ENCODE results near the gene MLEC. TPM values are rescaled to one million over a fixed set of nuclear protein-coding genes. Genes with fewer than 3 reads are reported as not detected.

Gene MLEC
- total RNA-seq, 1 donor from 2014 or later, result 129 TPM

GRCh38 chr12:120751389-120751788 lies 64.4 kb downstream of the MLEC start:
- no peak for TF ChIP-seq CTCF (IDR thresholded peaks at IDR 0.05)
- Mint-ChIP-seq H3K9me3 (ENCODE audit: unreplicated experiment) (peaks cover 5% of the 10 kb centered on the region), H3K27ac (ENCODE audit: unreplicated experiment) (no peak overlapping the region), H3K27me3 (ENCODE audit: unreplicated experiment) (no peaks in the 10 kb centered on the region), H3K4me1 (ENCODE audit: unreplicated experiment) (no peaks in the 10 kb centered on the region), H3K4me3 (ENCODE audit: unreplicated experiment) (no peak overlapping the region), H3K36me3 (ENCODE audit: unreplicated experiment) (no peaks in the 10 kb centered on the region)
- no peak for DNase-seq (ENCODE audit: extremely low spot score, unreplicated experiment)

Other genes with a start within 250 kb of the MLEC start
- 299 and 307 TPM in 2 replicates for gene COX6A1, start 249.0 kb upstream of the MLEC start, total RNA-seq
- 23.9 and 25.6 TPM in 2 replicates for gene TRIAP1, start 240.8 kb upstream of the MLEC start, total RNA-seq
- 16.1 and 21.1 TPM in 2 replicates for gene GATC, start 240.7 kb upstream of the MLEC start, total RNA-seq
- 143 and 151 TPM in 2 replicates for gene SRSF9, start 217.4 kb upstream of the MLEC start, total RNA-seq
- 324 and 325 TPM in 2 replicates for gene DYNLL1, start 191.0 kb upstream of the MLEC start, total RNA-seq
- 20.4 and 24.0 TPM in 2 replicates for gene COQ5, start 158.0 kb upstream of the MLEC start, total RNA-seq
- 139 and 177 TPM in 2 replicates for gene RNF10, start 152.8 kb upstream of the MLEC start, total RNA-seq
- 36.9 and 42.0 TPM in 2 replicates for gene POP5, start 105.7 kb upstream of the MLEC start, total RNA-seq
- not detected in 2 replicates for gene CABP1, start 46.5 kb upstream of the MLEC start, total RNA-seq
- gene UNC119B, start 23.3 kb downstream of the MLEC start, total RNA-seq, result 26.8 and 27.9 TPM in 2 replicates
- 4.6 and 4.9 TPM in 2 replicates for gene ACADS, start 38.7 kb downstream of the MLEC start, total RNA-seq
- 61.7 and 70.3 TPM in 2 replicates for gene SPPL3, start 217.2 kb downstream of the MLEC start, total RNA-seq